GM18517 (cell line): ENCODE measurements around the gene LDHAL6A.

Source experiments
- ATAC-seq: cut with Tn5 transposase; IDR thresholded peaks from one replicate; pipeline ENCODE4 v1.9.1; 2021; ENCODE audit warnings: mild to moderate bottlenecking, moderate library complexity; ENCODE audit not compliant: unreplicated experiment

The LDHAL6A gene

GRCh38 chr11:18490319-18490718, 34.7 kb downstream of the LDHAL6A start:
- ATAC-seq = no peak

GRCh38 chr11:18490736-18491485, 35.3 kb downstream of the LDHAL6A start:
- no peak for ATAC-seq

- ATAC-seq = no peak
These were observed 36.3 kb downstream of the LDHAL6A start for GRCh38 chr11:18491924-18492323.

- no peak for ATAC-seq
These were observed 37.2 kb downstream of the LDHAL6A start for GRCh38 chr11:18492888-18493287.

- no peak for ATAC-seq
These were observed 37.7 kb downstream of the LDHAL6A start for GRCh38 chr11:18493310-18493709.

GRCh38 chr11:18495271-18495670, 39.6 kb downstream of the LDHAL6A start:
- no peak for ATAC-seq

GRCh38 chr11:18495703-18496102, 40.0 kb downstream of the LDHAL6A start:
- ATAC-seq = no peak

GRCh38 chr11:18498039-18498438, 42.4 kb downstream of the LDHAL6A start:
- no peak for ATAC-seq

GRCh38 chr11:18501629-18502028, 46.0 kb downstream of the LDHAL6A start:
- ATAC-seq = no peak

- no peak for ATAC-seq
These were observed 46.7 kb downstream of the LDHAL6A start for GRCh38 chr11:18502352-18502751.

- no peak for ATAC-seq
These were observed 65.5 kb downstream of the LDHAL6A start for GRCh38 chr11:18521122-18521521.

GRCh38 chr11:18522388-18522787, 66.7 kb downstream of the LDHAL6A start:
- ATAC-seq = no peak

GRCh38 chr11:18523084-18523483, 67.4 kb downstream of the LDHAL6A start:
- no peak for ATAC-seq

- no peak for ATAC-seq
These were observed 68.6 kb downstream of the LDHAL6A start for GRCh38 chr11:18524248-18524647.

- peak; percentile 9 for ATAC-seq
These were observed 70.5 kb downstream of the LDHAL6A start for GRCh38 chr11:18526130-18526520.

GRCh38 chr11:18526521-18527296, 71.1 kb downstream of the LDHAL6A start, which contains the start of gene TSG101:
TSG101 (minus strand) TSS chr11:18526942; CDS start chr11:18526816, 126 bp downstream.
- peak; percentile 94 for ATAC-seq

- ATAC-seq = no peak
These were observed 71.9 kb downstream of the LDHAL6A start for GRCh38 chr11:18527512-18527911.
